ENCODE results near the gene SLC6A7.
"Not testable (repeated sequence)": the region's sequence is repeated elsewhere in the genome, so short reads cannot be mapped to it uniquely, and the experiment has no call there.

SLC6A7 gene

DNA sequence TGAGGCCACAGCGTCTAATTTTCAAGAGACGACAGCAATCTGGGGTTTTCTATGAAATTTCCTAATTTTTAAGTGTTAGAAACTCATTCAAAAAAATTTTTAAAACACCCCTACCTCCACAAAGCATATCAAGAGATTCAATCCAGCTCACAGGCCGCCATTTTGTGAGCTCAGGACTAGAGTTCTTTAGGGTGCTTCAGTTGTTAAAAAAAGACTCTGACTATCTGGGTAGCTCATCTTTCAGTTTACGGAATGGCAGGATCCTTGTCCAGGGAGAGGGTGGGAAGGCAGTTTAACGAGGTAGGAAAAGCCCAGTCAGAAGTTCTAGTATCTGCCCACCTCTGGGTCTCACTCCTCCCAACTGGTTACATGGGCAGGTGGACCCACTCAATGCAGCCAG is 56.6 kb downstream of the SLC6A7 start:
- POLR2A ChIA-PET, result no interaction called here
- no peak overlapping the region for H3K27ac ChIP-seq (ENCODE audit: extremely low read depth, low read depth, low read length)
- no peak overlapping the region for H3K4me3 ChIP-seq (ENCODE audit: low read depth, low read length)
- no peaks in the 10 kb centered on the region for H3K36me3 ChIP-seq (ENCODE audit: control insufficient read depth in 2 of 2, insufficient read depth in 1 of 2, low read length in 2 of 2)
- no peaks in the 10 kb centered on the region for H3K4me1 ChIP-seq (ENCODE audit: control insufficient read depth, insufficient read depth, low read length)
- TF ChIP-seq BCL11B (tag by site-specific recombination; IDR thresholded peaks at IDR 0.05; ENCODE audit: low read depth) (no peak), ZNF16 (tag by site-specific recombination; IDR thresholded peaks at IDR 0.05; ENCODE audit: low read depth) (no peak), ZNF274 (IDR thresholded peaks at IDR 0.05; ENCODE audit: low read length) (no peak), ZNF274 (tag by site-specific recombination; IDR thresholded peaks at IDR 0.05; ENCODE audit: borderline replicate concordance) (no peak), KLF1 (tag by site-specific recombination; IDR thresholded peaks at IDR 0.05) (no peak), BCL11A (tag by site-specific recombination; IDR thresholded peaks at IDR 0.05; ENCODE audit: low read depth) (no peak)
- CTCF ChIA-PET, result interaction anchor here (0.6 to 1.4 kb wide), 5 partner anchors 9 to 627 kb away, joined by 3 to 8 read pairs (median 3); no protein-coding TSS in a partner anchor
- H3K9me3 ChIP-seq (ENCODE audit: control insufficient read depth, insufficient read depth, low read depth, low read length), result no peaks in the 10 kb centered on the region

DNA sequence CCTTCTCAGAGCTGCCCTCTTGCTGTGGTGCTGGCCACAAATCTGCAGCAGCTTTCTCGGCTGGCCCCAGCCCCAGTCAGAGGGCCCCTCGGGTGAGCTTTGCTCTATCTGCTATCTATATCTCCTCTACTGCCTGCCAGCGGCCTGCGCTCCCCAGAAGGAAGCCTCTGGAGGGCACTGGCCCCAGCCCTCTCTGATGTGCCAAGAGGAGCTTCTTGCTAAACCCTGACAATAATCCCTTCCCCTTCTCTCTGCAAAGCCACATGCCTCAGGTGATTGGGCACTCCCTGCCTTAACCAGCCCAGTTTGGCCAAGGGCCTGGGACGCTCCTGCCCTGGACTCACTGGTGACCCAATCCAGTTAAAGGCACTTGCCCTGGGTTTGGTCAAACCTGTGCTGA is 57.0 kb downstream of the SLC6A7 start:
- no peaks in the 10 kb centered on the region for H3K4me1 ChIP-seq (ENCODE audit: control insufficient read depth, insufficient read depth, low read length)
- POLR2A ChIA-PET, result no interaction called here
- TF ChIP-seq MEIS1 (CRISPR knock-in tag; IDR thresholded peaks at IDR 0.05; ENCODE audit: borderline replicate concordance) (no peak), TCF7L2 (IDR thresholded peaks at IDR 0.05; ENCODE audit: borderline replicate concordance, low read depth, low read length) (no peak), ZNF530 (tag by site-specific recombination; IDR thresholded peaks at IDR 0.05; ENCODE audit: low read depth) (no peak), ZNF221 (tag by site-specific recombination; IDR thresholded peaks at IDR 0.05; ENCODE audit: borderline replicate concordance) (no peak), ZNF423 (tag by site-specific recombination; IDR thresholded peaks at IDR 0.05) (no peak), ZNF792 (tag by site-specific recombination; IDR thresholded peaks at IDR 0.05) (no peak)
- TF ChIP-seq, protein P1, sequence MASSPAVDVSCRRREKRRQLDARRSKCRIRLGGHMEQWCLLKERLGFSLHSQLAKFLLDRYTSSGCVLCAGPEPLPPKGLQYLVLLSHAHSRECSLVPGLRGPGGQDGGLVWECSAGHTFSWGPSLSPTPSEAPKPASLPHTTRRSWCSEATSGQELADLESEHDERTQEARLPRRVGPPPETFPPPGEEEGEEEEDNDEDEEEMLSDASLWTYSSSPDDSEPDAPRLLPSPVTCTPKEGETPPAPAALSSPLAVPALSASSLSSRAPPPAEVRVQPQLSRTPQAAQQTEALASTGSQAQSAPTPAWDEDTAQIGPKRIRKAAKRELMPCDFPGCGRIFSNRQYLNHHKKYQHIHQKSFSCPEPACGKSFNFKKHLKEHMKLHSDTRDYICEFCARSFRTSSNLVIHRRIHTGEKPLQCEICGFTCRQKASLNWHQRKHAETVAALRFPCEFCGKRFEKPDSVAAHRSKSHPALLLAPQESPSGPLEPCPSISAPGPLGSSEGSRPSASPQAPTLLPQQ (tag by site-specific recombination; IDR thresholded peaks at IDR 0.05), result no peak
- CTCF ChIA-PET, result interaction anchor here (0.8 to 1.4 kb wide), 4 partner anchors 8 to 628 kb away, joined by 3 to 4 read pairs (median 3); no protein-coding TSS in a partner anchor
- no peaks in the 10 kb centered on the region for H3K9me3 ChIP-seq (ENCODE audit: control insufficient read depth, insufficient read depth, low read depth, low read length)
- no peak overlapping the region for H3K4me3 ChIP-seq (ENCODE audit: low read depth, low read length)
- no peaks in the 10 kb centered on the region for H3K36me3 ChIP-seq (ENCODE audit: control insufficient read depth in 2 of 2, insufficient read depth in 1 of 2, low read length in 2 of 2)
- H3K27ac ChIP-seq (ENCODE audit: extremely low read depth, low read depth, low read length), result no peak overlapping the region

DNA sequence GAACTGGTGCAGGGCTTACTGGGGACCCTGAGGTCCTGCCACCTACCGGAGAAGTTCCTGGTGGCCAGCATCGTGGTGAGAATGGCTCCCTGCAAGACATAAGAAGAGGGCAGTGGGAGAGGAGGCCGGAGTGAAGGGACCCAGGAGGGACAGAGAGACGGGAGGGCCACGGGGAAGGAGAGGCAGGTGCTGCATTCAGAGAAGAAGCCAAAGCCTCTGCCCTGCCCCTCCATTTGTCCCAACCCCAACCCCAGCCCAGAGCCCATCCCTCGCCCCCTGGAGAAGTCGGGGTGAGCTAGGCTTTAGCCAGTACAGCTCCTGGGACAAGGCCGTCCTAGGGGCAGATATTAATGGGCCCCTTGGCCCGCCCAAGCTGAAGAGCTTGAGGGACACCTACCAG is 57.9 kb downstream of the SLC6A7 start:
- ChIA-PET CTCF (no interaction called here), POLR2A (no interaction called here)
- TF ChIP-seq ZNF658 (tag by site-specific recombination; IDR thresholded peaks at IDR 0.05) (no peak), KLF8 (tag by site-specific recombination; IDR thresholded peaks at IDR 0.05) (no peak), ZNF155 (tag by site-specific recombination; IDR thresholded peaks at IDR 0.05) (no peak), ZNF768 (tag by site-specific recombination; IDR thresholded peaks at IDR 0.05) (no peak), ZNF16 (tag by site-specific recombination; IDR thresholded peaks at IDR 0.05; ENCODE audit: low read depth) (no peak)

DNA sequence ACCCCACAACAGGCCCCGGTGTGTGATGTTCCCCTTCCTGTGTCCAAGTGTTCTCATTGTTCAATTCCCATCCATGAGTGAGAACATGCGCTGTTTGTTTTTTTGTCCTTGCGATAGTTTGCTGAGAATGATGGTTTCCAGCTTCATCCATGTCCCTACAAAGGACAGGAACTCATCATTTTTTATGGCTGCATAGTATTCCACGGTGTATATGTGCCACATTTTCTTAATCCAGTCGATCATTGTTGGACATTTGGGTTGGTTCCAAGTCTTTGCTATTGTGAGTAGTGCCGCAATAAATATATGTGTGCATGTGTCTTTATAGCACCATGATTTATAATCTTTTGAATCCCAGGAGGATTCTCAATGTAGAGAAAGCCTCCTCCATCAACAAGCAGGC is 58.6 kb downstream of the SLC6A7 start:
- H3K9me3 ChIP-seq (ENCODE audit: control insufficient read depth, insufficient read depth, low read depth, low read length); POLR2A ChIA-PET; H3K36me3 ChIP-seq (ENCODE audit: control insufficient read depth in 2 of 2, insufficient read depth in 1 of 2, low read length in 2 of 2); H3K4me3 ChIP-seq (ENCODE audit: low read depth, low read length); H3K27ac ChIP-seq (ENCODE audit: extremely low read depth, low read depth, low read length); H3K4me1 ChIP-seq (ENCODE audit: control insufficient read depth, insufficient read depth, low read length): not testable (repeated sequence)
- CTCF ChIA-PET, result interaction anchor here (0.6 kb wide), 1 partner anchor 257 kb away, joined by 3 read pairs; no protein-coding TSS in a partner anchor
- peak; percentile 98 for TF ChIP-seq ZNF146 (tag by site-specific recombination; IDR thresholded peaks at IDR 0.05)

More for the DNA sequence above, 57.9 kb downstream of the SLC6A7 start:
- H3K27ac ChIP-seq (ENCODE audit: extremely low read depth, low read depth, low read length), result no peak overlapping the region
- H3K36me3 ChIP-seq (ENCODE audit: control insufficient read depth in 2 of 2, insufficient read depth in 1 of 2, low read length in 2 of 2), result no peaks in the 10 kb centered on the region
- no peaks in the 10 kb centered on the region for H3K9me3 ChIP-seq (ENCODE audit: control insufficient read depth, insufficient read depth, low read depth, low read length)
- no peaks in the 10 kb centered on the region for H3K4me1 ChIP-seq (ENCODE audit: control insufficient read depth, insufficient read depth, low read length)
- H3K4me3 ChIP-seq (ENCODE audit: low read depth, low read length), result no peak overlapping the region

All from HEK293 (cell line).